22Rv1 (cell line): ENCODE results near the gene DCST2.

ENCODE experiments used
- ZFX ChIP-seq: fragments of 450-650 bp; IDR thresholded peaks from 2 replicates; pipeline ENCODE4 v1.6.1; 2017; ENCODE audit warnings: antibody characterized with exemption, borderline replicate concordance
- TF ChIP-seq, protein P1 (sequence below): fragments of 450-650 bp; IDR thresholded peaks from 2 replicates; pipeline ENCODE4 v1.5.1; 2017; ENCODE audit warnings: mild to moderate bottlenecking

- TF ChIP-seq, protein P1, sequence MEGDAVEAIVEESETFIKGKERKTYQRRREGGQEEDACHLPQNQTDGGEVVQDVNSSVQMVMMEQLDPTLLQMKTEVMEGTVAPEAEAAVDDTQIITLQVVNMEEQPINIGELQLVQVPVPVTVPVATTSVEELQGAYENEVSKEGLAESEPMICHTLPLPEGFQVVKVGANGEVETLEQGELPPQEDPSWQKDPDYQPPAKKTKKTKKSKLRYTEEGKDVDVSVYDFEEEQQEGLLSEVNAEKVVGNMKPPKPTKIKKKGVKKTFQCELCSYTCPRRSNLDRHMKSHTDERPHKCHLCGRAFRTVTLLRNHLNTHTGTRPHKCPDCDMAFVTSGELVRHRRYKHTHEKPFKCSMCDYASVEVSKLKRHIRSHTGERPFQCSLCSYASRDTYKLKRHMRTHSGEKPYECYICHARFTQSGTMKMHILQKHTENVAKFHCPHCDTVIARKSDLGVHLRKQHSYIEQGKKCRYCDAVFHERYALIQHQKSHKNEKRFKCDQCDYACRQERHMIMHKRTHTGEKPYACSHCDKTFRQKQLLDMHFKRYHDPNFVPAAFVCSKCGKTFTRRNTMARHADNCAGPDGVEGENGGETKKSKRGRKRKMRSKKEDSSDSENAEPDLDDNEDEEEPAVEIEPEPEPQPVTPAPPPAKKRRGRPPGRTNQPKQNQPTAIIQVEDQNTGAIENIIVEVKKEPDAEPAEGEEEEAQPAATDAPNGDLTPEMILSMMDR, result no peak
- no peak for TF ChIP-seq ZFX
Observed at GRCh38 chr1:154994269-154994587, 39.4 kb downstream of the DCST2 start.
